Activated CD4-positive, CD25-positive, alpha-beta regulatory T cell treated with anti-CD3 and anti-CD28 coated beads, Interleukin-2, amount 50 U/mL, for 16 hours (primary cell): ENCODE results near the gene IKZF3.
"Not testable (repeated sequence)": the region's sequence is repeated elsewhere in the genome, so short reads cannot be mapped to it uniquely, and the experiment has no call there.

Source experiments
- DNase-seq: peaks from one replicate; pipeline ENCODE4 v3.0.0-alpha.2; 2020; ENCODE audit warnings: low read depth, low spot score

IKZF3 gene

GRCh38 chr17:39739885-39740356, 124.2 kb downstream of the IKZF3 start:
- no peak for DNase-seq

DNA sequence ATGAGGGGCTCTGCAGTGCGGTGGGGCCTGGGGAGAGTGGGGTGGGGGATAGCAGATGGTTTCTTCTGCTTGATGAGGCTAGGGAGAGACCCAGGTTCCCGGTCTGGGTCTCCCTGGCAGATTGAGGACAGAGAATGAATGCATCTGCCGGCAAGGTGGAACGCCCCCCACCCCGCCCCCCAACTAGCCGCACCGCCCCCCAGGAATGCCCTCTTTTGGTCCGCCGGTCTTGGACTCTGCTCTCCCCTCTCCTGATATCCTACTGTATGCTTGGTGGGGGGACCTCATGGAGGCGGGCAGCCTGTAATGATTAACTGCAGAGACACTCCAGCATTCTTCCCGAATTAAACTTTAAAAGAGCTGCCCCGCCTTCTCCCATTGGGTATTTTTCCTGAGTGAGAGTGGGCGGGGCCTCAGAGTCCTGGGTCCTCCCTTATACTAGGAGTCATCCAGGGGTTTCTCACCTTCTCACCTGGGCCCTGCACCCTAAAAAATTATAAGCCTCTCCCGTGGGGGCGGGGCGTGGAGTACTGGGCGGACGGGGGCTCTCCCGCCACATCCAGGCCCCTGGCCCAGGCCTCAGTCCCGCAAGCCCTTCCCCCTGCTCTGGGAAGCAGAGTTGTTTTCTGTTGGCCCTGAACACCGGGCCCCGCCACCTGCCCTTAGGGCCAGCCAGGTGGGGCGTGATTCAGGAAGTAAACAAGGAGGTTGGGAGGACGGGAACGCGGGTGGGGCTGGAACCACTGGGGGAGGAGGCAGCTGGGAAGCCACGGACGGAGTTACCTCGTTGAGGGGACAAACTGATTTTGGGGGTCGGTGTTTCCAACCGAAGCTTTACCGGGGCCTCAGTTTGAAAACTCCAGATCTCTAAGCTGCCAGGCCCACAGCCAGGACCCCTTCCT, 124.9 kb downstream of the IKZF3 start:
- DNase-seq, result no peak

- no peak for DNase-seq
Measured at GRCh38 chr17:39738568-39738901, 125.6 kb downstream of the IKZF3 start.

DNA sequence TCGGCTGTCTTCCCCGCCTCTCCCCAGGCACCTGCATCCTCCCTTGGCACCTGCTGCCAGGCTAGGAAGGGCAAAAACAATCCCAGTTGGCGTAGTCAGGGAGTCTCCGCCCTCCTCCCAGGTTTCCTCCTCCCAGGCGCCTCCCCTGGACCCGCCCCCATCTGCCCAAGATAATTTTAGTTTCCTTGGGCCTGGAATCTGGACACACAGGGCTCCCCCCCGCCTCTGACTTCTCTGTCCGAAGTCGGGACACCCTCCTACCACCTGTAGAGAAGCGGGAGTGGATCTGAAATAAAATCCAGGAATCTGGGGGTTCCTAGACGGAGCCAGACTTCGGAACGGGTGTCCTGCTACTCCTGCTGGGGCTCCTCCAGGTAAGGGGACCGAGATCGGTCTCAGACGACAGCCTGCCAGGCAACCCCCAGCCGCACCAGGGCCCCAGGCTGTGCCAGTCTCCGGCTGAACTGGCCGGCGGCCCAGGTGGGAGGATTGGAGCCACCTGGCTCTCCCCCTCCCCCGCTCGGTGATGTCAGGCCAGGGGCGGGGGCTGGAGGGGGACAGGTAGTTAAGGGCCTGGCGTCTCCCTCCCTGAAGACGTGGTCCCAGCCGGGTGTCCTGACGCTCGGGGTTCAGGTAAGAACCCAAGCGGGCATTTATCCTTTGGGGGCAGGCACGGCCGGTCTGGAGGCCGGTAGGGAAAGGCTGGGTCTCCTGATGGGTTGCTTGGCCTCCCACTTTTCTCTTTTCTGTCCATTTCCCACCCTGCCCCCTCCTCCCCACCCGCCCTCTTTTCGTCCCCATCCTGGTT, 126.1 kb downstream of the IKZF3 start, which contains the start of gene GRB7:
Gene GRB7 (plus strand): TSS at position 179 of the 808 bp plus-strand sequence. CDS start 4,364 bp downstream, outside the sequence.
- DNase-seq, result no peak

DNA sequence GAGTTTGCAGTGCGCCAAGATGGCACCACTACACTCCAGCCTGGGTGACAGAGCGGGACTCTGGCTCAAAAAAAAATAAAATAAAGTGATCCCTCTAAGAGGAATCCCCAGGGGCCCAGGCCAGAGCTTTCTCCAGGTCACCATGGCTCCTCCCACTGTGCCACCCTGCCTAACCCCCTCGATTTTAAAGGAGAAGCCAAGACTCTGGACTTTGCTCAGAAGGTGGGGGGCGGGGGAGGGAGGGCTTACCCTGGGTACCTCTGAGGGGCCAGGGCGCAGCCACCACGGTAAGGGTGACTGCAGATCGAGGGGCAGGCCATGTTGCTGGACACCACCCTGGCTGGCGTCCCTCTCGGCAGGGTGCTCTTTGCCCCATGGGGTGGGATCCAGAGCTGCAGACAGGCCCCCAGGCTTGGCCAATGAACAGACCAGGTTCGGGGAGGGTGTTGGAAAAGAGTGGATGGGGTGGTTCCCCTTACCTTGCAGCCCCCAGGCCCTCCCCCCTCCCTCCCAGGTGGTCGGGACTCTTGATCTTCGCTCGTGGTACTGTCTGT, 126.8 kb downstream of the IKZF3 start:
- DNase-seq, result no peak

DNA sequence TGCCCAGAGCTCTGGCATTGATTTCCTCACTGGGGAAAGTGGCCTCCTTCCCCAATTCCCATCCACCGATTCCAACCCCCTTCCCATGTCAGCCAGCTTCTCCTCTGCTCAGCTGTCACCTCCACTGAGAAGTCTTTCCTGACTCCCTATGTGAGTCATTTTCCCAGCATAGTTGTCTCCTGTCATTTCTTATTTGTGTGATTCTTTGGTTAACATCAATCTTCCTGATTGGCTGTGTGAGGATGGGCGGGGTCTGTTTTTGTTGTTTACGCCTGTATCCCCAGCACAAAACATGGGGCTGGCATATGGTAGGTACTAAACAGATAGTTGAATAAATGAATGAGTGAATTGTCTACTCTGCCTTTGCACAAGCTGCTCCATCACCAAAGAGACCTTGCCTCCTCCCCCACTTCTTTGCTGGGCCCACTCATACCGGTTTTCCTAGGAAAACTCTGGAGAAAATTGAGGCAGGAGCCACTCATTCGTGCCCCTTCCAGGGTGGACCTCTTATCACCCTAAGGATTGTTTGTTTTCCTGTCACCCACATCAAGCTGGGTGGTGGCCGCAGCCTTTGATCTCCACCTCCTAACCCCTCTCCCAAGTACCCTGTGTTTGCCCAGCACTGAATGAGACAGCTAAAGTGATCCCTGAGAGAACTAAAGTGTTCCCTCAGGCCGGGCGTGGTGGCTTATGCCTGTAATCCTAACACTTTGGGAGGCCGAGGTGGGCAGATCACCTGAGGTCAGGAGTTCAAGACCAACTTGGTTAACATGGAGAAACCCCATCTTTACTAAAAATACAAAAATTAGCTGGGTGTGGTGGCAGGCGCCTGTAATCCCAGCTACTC, 127.6 kb downstream of the IKZF3 start:
- no peak for DNase-seq

DNA sequence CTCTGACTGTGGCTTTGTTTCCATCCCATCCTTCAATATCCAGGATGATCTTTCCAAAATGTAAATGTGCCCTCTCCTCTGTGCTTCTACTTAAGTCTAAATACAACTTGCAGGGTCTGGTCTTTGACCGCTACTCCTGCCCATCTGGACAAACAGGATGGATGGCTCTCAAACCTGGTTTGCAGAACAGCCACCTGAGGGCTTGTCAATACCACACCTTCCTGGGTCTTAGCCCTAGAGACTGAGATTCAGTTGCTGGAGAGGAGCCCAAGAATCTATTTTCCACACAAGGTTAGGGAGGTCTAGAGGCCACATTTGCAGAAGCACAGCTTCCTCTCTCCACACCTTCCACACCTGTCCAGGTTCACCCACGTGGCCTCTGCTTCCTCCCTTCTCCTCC, 128.2 kb downstream of the IKZF3 start:
- no peak for DNase-seq

GRCh38 chr17:39732586-39732985, 131.5 kb downstream of the IKZF3 start:
- DNase-seq, result no peak

DNA sequence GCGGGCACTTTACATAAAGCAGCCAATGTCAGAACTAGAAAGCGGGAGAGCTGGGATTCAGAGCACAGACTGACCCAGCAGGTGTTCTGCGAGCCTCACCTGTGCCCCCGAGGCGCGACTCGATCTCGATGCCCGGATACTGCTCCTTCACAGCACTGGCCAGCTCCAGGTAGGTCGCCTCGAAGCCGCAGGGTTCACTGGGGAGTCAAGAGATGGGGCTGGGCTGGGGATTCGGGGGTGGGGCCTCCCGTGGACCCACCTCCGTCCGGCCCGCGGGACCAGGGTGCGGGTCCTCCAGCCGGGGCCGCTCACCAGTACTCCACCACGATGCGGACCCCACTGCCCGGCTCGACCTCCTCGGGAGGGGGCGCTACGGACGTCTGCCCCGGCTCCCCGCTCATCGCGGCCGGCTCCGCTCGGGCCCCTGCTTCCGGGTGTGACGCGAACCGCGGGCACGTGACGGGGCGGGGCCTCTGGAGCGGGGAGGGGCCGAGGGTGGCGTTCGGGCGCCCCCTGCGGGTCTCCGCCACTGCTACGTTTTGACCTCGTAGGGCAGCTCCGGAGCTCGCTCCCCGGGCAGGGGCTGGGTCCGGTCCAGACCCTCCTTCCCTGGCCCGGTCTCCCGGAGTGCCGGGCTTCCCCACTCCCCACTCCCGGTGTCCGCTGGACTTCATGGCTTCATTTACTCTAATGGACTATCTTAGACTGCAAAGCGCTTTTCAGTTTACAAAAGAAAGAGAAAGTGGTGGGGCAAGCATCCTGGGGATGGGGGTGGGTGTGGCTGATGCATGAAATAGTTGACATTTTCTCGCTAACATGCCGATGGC, 133.8 kb downstream of the IKZF3 start, which contains the start of gene MIEN1:
Gene MIEN1 (minus strand): TSS at position 438 of the 827 bp plus-strand sequence. CDS start 37 bp downstream, at position 401.
- DNase-seq, result peak; percentile 92

DNA sequence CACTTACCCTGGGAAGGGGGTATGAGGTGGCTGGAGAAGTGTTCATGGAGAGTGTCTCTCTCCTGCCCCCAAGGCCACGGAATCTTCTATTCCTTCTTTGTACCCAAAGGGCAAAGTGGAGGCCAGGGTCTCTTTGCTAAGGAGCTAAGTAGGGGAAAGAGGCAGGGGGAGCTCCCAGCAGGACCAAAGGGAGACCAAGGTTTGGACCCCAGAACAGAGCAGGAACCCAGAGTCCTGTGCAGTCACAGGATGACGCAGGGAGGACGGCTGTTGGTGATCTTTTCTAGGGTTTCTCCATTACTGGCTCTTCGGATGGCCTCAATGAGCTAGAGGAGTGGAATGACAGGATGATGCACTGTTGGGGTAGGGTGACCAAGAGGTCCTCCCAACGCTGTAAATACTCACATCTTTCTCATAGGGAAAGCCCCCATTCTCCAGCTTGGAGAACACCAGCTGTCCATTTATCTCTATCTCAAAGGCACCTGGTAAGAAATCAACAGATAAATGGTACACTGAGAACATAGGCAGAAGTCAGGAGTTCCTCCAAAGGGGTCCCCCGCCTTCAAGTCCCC, 134.7 kb downstream of the IKZF3 start:
- DNase-seq, result no peak

DNA sequence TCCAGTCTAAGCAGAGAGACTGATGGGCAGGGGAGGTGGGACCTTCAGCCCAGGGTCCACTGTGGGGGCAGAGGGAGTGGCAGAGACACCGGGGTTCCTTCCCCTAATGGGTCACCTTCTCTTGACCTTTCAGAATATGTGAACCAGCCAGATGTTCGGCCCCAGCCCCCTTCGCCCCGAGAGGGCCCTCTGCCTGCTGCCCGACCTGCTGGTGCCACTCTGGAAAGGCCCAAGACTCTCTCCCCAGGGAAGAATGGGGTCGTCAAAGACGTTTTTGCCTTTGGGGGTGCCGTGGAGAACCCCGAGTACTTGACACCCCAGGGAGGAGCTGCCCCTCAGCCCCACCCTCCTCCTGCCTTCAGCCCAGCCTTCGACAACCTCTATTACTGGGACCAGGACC, 136.6 kb downstream of the IKZF3 start:
- no peak for DNase-seq

- DNase-seq, result no peak
Measured at GRCh38 chr17:39726617-39727016, 137.5 kb downstream of the IKZF3 start.

DNA sequence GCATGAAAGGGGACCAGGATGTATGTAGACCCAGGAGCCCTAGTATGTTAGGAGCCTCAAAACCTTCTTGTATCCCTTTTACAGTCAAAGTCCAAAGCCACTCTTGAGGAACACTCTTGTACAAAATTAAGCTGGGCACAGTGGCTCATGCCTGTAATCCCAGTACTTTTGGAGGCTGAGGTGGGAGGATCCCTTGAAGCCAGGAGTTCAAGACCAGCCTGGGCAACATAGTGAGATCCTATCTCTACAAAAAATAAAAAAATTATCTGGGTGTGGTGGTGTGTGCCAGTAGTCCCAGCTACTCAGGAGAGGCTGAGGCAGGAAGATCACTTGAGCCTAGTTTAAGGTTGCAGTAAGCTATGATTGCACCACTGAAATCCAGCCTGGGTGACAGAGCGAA, 138.2 kb downstream of the IKZF3 start:
- DNase-seq, result not testable (repeated sequence)

DNA sequence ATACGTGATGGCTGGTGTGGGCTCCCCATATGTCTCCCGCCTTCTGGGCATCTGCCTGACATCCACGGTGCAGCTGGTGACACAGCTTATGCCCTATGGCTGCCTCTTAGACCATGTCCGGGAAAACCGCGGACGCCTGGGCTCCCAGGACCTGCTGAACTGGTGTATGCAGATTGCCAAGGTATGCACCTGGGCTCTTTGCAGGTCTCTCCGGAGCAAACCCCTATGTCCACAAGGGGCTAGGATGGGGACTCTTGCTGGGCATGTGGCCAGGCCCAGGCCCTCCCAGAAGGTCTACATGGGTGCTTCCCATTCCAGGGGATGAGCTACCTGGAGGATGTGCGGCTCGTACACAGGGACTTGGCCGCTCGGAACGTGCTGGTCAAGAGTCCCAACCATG, 139.4 kb downstream of the IKZF3 start:
- no peak for DNase-seq

GRCh38 chr17:39722965-39723848, 140.9 kb downstream of the IKZF3 start:
- no peak for DNase-seq

DNA sequence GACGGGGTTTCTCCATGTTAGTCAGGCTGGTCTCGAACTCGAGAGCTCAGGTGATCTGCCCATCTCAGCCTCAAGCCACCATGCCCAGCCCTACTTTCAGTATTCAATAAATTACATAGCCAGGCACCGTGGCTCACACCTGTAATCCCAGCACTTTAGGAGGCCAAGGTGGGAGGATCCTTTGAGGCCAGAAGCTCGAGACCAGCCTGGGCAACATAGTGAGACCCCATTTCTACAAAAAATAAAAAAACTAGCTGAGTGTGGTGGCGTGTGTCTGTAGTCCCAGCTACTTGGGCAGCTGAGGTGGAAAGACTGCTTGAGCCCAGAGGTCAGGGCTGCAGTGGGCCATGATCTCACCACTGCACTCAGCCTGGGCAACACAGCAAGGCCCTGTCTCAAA, 142.0 kb downstream of the IKZF3 start:
- no peak for DNase-seq

- no peak for DNase-seq
Measured at GRCh38 chr17:39719563-39720355, 144.4 kb downstream of the IKZF3 start.

- no peak for DNase-seq
Measured at GRCh38 chr17:39717660-39718059, 146.5 kb downstream of the IKZF3 start.
